GM12873 (cell line): ENCODE results near the gene RECQL5.

Experiments used
- TF ChIP-seq, protein P1 (sequence below): IDR thresholded peaks from 2 replicates; pipeline ENCODE4 v1.5.1; 2012; ENCODE audit warnings: low read depth, mild to moderate bottlenecking, moderate library complexity, low read length, control low read depth; ENCODE audit not compliant: insufficient read depth; ENCODE audit errors: missing control alignments

RECQL5 gene

GRCh38 chr17:75666959-75667790 lies at the start of gene RECQL5, which contains the start of gene SAP30BP:
Gene RECQL5 (minus strand): TSS chr17:75667154. CDS start chr17:75666557, 597 bp downstream.
Gene SAP30BP (plus strand): TSS chr17:75667338. CDS start chr17:75667373, 35 bp downstream.
- TF ChIP-seq, protein P1, sequence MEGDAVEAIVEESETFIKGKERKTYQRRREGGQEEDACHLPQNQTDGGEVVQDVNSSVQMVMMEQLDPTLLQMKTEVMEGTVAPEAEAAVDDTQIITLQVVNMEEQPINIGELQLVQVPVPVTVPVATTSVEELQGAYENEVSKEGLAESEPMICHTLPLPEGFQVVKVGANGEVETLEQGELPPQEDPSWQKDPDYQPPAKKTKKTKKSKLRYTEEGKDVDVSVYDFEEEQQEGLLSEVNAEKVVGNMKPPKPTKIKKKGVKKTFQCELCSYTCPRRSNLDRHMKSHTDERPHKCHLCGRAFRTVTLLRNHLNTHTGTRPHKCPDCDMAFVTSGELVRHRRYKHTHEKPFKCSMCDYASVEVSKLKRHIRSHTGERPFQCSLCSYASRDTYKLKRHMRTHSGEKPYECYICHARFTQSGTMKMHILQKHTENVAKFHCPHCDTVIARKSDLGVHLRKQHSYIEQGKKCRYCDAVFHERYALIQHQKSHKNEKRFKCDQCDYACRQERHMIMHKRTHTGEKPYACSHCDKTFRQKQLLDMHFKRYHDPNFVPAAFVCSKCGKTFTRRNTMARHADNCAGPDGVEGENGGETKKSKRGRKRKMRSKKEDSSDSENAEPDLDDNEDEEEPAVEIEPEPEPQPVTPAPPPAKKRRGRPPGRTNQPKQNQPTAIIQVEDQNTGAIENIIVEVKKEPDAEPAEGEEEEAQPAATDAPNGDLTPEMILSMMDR: no peak

- TF ChIP-seq, protein P1: no peak
Measured at GRCh38 chr17:75712446-75712845, 45.5 kb upstream of the RECQL5 start.

GRCh38 chr17:75707079-75707571 lies 40.2 kb upstream of the RECQL5 start:
- TF ChIP-seq, protein P1: no peak

DNA sequence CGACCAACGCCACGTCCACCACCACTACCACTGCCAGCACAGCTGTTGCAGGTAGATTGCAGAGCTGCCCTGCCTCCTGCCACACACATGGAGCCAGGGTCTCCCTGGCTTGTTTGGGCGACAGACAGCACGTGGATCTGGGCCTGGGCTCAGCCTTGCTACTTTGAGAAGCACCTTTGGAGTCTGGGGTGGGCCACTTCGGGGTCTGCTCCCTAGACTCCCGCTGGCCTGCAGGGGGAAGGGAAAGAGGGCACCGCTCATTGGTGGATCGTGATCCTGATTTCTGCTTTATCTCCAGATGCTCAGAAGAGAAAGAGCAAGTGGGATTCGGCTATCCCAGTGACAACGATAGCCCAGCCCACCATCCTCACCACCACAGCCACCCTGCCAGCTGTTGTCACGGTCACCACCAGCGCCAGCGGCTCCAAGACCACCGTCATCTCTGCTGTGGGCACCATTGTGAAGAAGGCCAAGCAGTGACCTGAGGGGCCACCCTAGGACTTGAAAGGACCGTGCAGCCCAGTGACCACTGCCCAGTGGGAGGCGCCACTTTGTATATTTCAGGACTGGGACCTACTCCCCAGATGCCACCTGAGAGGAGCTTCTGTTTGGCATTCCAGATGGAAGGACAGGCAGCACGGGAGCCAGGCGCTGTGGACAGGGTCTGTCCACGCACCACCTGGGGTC lies 39.2 kb upstream of the RECQL5 start:
- TF ChIP-seq, protein P1: no peak

- TF ChIP-seq, protein P1: no peak
Measured at GRCh38 chr17:75704963-75705875, 38.3 kb upstream of the RECQL5 start.

DNA sequence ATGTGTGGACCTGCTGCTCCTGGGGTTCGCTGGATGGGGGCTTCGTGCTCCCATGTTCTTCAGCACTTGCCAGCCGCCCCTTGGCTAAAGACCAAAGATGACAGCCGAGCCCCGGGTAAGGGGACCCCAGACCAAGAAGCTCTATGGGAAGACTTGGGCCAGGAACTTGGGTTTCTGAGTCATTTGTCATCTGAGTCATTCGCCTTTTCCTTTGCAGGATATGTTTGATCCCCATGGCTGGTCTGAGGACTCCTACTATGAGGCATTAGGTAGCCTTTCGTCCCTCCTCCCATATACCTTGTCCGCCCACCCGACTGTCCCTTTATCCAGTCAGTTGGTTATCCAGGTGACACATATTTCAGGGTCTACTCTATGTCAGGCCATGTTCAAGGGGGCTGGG lies 36.6 kb upstream of the RECQL5 start:
- TF ChIP-seq, protein P1: no peak
